A673 (cell line): ENCODE data around the gene STRBP.

ENCODE experiments used
- EZH2 ChIP-seq: fragments of 200-600 bp; sonication (generic); IDR thresholded peaks from 2 replicates; pipeline ENCODE4 v1.6.1; 2017; ENCODE audit warnings: borderline replicate concordance, low read depth, mild to moderate bottlenecking, mixed read lengths, antibody characterized with exemption, low read length; ENCODE audit not compliant: poor library complexity, severe bottlenecking
- TF ChIP-seq, protein P1 (sequence below): fragments of 300-800, 200-600 bp; sonication (generic); conservative IDR thresholded peaks from 2 replicates; pipeline ENCODE4 v1.5.1; 2017; ENCODE audit warnings: low read depth, mild to moderate bottlenecking, antibody characterized with exemption, low read length, moderate library complexity, mixed read lengths

DNA sequence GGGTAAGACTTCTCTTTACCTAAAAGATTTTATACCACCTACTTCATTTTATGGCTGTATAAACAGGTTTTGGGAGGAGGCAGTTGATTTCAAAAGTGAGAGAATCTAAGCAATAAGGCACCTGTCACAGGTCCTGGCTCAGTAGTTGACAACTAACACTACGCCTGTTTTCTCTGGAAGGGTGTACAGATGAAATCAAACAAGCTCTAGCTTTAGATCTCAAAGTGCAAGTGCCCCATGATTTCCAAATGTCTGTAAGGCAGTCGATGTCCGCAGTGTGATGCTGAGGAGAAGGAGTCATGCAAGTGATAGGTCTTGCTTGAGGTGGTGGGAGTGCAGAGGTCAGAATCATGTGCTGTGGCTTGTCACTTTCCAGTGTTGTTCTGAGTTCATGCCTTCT is 168.8 kb downstream of the STRBP start:
- TF ChIP-seq, protein P1, sequence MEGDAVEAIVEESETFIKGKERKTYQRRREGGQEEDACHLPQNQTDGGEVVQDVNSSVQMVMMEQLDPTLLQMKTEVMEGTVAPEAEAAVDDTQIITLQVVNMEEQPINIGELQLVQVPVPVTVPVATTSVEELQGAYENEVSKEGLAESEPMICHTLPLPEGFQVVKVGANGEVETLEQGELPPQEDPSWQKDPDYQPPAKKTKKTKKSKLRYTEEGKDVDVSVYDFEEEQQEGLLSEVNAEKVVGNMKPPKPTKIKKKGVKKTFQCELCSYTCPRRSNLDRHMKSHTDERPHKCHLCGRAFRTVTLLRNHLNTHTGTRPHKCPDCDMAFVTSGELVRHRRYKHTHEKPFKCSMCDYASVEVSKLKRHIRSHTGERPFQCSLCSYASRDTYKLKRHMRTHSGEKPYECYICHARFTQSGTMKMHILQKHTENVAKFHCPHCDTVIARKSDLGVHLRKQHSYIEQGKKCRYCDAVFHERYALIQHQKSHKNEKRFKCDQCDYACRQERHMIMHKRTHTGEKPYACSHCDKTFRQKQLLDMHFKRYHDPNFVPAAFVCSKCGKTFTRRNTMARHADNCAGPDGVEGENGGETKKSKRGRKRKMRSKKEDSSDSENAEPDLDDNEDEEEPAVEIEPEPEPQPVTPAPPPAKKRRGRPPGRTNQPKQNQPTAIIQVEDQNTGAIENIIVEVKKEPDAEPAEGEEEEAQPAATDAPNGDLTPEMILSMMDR = no peak
- no peak for TF ChIP-seq EZH2
